NCI-H345 (cell line): ENCODE measurements around the gene LPCAT2.

ENCODE experiments used
- DNase-seq: peaks from one replicate; lab custom pipeline; 2025; lab: John Stamatoyannopoulos, UW

The LPCAT2 gene

GRCh38 chr16:55559233-55559632 is 50.4 kb downstream of the LPCAT2 start:
- DNase-seq: no peak

DNA sequence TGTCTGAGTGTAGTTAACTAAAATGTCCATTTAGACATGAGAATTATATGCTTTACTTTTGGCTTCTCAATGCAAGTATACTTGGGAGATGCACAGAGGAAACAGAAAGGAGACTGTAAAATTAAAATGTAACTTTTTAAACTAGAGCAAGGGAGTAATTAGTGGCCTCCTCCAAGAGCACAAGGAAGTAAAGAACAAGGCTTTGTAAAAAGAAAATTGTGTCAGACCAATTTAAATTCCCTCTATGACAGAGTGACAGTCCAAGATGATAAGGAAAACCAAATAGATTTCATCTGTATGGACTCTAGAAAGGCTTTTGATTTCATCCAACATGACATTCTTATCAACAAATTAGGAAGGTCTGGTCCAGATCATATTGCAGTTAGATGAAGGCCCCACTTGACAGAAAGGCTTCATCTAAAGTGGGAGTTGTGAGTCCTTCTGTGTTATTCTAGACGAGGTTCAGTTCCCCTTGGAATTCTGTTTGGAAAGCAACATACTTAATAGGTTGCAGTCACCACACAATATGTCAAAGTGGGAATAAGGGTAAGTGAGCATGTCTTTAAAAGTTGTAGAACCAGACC is 51.2 kb downstream of the LPCAT2 start:
- DNase-seq: no peak

DNA sequence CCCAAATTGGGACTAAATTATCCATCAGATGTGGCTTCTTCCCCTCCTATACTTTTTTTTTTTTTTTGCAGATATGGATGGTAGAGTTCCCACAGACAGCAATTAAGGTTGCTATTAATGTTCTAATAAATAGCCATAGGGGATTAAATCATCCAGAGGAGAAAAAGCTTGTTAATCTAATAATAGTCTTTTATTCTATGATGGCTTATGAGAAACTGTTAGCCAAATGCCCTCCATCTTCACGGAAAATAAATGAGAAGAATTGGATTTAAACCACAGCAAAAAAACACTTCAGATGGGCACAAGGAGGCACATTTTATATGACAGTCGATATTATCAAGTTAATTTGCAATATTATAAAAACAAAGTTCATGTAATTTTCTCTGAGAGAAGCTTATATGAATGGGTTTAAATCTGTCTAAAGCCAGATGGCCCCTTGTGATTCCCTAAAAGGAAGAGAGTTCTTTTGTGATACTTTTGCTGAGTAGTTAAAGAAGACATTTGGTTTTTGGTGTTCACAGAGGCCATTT is 52.5 kb downstream of the LPCAT2 start:
- DNase-seq: no peak

DNA sequence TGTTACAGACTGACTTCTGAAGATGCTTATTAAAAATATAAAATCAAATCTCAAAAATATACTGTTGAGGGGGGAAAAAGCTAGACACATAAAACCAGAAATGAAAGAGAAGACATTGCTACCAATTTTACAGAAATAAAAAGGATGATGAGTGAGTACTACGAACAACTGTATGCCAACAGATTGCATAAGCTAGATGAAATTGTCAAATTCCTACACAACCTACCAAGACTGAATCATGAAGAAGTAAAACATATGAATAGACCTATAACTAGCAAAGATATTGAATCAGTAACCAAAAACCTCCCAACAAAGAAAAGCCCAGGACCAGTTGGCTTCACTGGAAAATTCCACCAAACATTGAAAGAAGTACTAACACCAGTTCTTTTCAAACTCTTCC is 54.1 kb downstream of the LPCAT2 start:
- DNase-seq: no peak

DNA sequence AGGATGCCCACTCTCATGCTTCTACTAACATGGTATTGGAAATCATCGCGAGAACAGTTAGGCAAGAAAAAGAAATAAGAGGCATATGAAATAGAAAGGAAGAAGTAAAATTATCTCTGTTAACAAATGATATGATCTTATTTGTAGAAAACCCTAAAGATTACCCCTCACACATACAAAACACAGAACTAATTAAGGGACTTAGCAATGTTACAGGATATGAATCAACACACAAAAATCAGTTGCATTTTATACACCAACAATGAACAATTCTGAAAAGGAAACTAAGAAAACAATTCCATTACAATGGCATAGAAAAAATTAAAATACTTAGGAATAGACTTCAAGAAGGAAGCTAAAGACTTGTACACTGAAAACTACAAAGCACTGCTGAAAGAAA is 54.9 kb downstream of the LPCAT2 start:
- DNase-seq: no peak

GRCh38 chr16:55565086-55565485 is 56.2 kb downstream of the LPCAT2 start:
- no peak for DNase-seq

DNA sequence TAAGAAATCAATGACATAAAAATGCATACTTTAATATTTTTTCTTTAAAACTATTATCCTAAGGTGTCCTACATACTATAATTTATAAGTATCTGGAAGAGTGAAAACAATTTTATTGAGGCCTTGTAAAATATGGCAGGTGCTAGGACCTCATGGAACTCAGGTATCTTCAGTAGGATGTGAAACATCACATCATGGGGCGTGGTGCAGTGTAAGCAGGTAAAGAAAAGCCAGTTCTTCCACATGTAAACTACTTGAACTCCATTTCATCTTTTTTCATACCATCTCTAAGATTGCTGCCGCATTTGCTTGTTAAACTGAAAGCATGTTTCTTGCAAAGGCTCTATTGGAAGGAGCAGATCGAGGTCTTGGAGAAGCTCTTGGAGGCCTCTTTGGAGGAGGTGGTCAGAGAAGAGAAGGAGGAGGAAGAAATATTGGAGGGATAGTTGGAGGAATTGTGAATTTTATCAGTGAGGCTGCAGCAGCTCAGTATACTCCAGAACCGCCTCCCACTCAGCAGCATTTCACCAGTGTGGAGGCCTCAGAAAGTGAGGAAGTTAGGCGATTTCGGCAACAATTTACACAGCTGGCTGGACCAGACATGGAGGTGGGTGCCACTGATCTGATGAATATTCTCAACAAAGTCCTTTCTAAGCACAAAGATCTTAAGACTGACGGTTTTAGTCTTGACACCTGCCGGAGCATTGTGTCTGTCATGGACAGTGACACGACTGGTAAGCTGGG is 57.7 kb downstream of the LPCAT2 start, which contains the start of gene CAPNS2:
TSS of gene CAPNS2 (plus strand) at position 253 of the 744 bp plus-strand sequence. CDS start at position 326, 73 bp downstream.
- DNase-seq: no peak

DNA sequence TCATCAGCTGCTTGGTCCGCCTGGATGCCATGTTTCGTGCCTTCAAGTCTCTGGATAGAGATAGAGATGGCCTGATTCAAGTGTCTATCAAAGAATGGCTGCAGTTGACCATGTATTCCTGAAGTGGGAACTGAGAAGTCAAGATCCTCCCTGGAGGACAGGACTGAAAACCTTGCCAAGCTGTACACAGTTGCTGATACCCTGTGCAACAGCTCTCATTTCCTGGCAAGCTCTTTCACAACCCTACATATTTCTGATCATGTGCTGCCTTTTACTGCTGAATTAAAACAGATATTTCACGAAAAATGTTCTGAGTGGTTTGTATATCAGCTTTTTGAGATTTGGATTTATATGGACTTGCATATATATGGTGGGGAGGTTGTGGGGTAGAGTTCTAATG is 58.5 kb downstream of the LPCAT2 start:
- no peak for DNase-seq

DNA sequence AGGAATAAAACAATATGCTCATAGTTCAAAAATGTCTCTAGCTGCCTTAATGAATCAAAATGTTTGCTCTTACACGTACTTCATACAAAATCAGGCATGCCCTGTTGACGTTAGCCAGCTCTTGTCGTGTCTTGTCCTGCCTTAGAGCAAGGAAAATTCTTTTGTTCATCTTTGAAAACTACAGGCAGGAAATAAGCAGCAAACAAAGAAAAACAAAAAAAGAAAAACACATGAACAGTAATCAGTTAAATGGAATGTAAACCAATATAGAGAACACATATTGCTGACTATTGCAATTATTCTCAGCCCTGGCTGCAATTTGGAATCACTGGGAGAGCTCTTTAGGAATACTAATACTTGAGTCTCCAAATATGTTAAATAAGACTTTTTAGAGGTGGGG is 59.3 kb downstream of the LPCAT2 start:
- no peak for DNase-seq

- no peak for DNase-seq
Observed at GRCh38 chr16:55569025-55569424, 60.2 kb downstream of the LPCAT2 start.

- no peak for DNase-seq
Observed at GRCh38 chr16:55570159-55570558, 61.3 kb downstream of the LPCAT2 start.

DNA sequence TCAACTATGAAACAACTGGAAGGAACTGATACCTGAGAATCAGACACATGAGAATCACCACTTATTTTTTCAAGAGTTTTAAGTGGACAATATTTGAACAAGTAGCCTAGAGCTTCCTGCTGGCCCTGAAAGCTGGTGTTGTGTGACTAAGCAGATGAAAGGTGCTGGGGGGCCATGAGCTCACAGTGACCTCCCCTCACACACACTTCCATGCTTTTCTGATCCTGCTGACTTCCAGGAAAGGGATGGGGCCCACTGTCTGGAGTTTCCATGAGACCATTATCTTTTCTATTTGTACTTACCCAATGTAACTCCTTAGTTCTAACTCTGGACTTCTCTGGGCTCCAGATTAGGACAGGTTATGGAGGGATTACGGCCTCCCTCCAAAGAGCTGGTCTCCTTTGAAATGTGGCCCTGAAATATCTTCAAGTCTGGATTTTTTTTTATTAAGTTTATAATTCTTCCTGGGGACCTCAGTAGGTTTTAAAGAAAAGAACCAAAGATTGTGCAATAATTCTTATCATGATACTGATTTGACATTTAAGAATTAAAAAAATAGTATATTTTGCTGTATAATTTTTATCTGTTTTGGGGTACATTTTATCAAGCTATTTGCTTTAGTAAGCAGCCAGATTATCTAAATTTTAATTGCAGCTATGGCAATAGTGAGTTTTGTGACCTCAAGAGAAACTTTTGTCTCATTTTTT is 62.5 kb downstream of the LPCAT2 start:
- no peak for DNase-seq

GRCh38 chr16:55572439-55572838 is 63.6 kb downstream of the LPCAT2 start:
- DNase-seq: no peak

DNA sequence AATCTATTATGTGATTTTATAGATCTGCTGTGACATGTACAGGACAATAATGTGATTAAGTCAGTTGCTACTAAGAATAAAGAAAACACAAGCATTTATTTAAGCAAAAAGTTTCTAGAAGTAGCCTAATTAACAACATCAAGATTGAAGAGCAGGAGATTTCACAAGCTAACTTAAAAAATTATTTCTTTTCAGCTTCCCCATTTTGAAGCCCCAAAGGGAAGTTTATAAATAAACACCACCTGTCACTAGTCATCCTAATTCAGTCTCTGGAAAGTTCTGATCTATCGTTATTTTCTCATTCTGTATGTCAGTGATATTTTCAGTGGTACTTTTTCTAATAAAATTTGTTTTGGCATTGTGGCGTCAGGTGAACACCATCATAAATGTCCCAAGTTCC is 65.9 kb downstream of the LPCAT2 start:
- no peak for DNase-seq

DNA sequence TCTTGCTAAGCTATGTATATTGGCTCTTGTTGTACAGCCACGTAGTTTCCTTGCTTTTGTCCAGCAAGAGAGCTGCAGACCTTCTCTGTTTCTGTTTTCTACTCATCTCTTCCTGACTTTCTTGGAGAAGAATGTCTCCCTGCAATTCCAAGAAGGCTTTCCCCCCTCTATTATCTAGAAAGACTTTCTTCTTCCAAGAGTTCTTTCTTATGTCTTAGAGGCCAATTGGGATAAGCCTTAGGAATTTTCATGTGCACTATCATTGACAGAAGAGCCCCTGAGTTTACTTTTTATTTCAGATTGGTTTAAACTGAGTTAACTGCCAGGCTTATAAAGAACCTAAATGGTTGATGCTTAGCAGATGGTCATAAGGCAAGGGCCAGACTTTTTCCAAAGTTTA is 66.6 kb downstream of the LPCAT2 start:
- no peak for DNase-seq

DNA sequence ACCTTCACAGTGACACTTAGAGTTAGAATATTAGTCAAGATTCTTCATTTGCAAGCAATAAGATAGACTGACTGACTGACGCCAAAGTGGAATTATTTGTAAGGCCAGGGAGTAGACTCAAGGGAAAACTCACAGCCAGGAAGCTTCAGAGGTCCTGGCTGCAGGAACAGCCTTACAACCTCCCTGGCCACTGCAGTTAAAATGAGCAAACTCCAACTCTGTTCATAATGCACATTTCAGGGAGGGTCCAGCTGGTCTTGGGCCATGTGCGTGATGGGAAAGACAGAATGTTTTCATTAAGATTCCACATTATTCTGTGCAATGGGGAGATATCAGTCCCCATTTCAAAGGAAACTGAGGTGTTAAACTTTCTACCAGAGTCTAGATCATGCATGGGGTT is 67.5 kb downstream of the LPCAT2 start:
- no peak for DNase-seq

GRCh38 chr16:55577887-55578286 is 69.0 kb downstream of the LPCAT2 start:
- no peak for DNase-seq

- no peak for DNase-seq
Observed at GRCh38 chr16:55585631-55586030, 76.8 kb downstream of the LPCAT2 start.

- DNase-seq: no peak
Observed at GRCh38 chr16:55588799-55589198, 79.9 kb downstream of the LPCAT2 start.

GRCh38 chr16:55592306-55592705 is 83.4 kb downstream of the LPCAT2 start:
- no peak for DNase-seq

DNA sequence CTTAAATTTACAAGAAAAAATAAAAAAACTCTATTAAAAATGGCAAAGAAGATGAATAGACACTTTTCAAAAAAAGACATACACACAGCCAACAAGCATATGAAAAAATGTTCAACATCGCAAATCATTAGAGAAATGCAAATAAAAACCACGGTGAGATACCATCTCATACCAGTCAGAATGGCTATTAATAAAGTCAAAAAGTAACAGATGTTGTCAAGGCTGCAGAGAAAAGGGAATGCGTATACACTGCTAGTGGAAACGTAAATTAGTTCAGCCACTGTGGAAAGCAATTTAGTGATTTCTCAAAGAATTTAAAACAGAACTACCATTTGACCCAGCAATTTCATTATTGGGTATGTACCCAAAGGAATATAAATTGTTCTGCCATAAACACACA is 89.1 kb downstream of the LPCAT2 start:
- DNase-seq: no peak

DNA sequence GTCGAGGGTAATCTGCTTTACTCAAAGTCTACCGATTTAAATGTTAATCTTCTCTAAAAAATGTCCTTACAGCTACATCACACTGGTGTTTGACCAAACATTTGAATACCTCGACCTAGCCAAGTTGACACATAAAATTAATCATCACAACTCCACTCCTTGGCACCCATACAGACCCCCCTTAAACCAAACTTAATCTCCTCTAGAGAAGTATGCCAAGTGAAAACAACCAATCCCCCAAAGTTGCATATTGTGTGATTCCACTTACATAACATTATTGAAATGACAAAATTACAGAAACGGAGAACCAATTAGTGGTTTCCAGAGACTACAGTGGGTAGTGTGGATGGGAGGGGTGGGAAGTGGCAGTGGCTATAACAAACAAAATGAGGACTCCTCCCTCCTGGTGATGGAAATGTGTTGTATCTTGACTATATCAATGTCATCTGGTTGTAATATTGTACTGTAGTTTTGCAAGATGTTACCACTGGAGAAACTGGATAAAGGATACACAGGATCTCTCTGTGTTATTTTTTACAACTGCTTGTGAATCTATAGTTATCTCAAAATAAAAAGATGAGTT is 97.0 kb downstream of the LPCAT2 start:
- DNase-seq: no peak
